GM20000 (cell line): Measurements from ENCODE around the gene HMCN2.

Source experiments
- DNase-seq: peaks from one replicate; pipeline ENCODE4 v3.0.0; 2012; ENCODE audit warnings: low spot score
- TF ChIP-seq, protein P1 (sequence below): IDR thresholded peaks from 2 replicates; pipeline ENCODE4 v1.5.1; 2012; ENCODE audit warnings: mild to moderate bottlenecking, control low read depth; ENCODE audit errors: extremely low read depth, missing control alignments

HMCN2 gene

DNA sequence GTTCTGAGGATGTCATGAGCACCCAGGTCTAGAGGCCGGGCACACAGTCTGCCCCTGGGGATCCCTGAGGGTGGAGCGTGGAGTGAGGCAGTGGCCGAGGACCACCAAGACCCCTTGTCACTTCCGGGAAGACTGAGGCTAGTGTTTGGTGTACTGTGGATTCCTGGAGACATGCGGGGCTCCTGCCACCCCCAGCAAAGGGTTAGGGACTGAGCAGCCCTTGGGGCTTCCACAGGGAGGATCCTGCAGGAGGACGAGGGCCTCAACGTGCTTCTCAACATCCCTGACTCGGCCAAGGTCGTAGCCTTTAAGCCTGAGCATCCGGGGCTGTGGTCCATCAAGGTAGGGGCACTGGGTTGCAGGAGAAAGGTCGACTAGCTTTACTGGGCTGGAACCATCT lies 29.9 kb downstream of the HMCN2 start:
- DNase-seq: no peak
- TF ChIP-seq, protein P1, sequence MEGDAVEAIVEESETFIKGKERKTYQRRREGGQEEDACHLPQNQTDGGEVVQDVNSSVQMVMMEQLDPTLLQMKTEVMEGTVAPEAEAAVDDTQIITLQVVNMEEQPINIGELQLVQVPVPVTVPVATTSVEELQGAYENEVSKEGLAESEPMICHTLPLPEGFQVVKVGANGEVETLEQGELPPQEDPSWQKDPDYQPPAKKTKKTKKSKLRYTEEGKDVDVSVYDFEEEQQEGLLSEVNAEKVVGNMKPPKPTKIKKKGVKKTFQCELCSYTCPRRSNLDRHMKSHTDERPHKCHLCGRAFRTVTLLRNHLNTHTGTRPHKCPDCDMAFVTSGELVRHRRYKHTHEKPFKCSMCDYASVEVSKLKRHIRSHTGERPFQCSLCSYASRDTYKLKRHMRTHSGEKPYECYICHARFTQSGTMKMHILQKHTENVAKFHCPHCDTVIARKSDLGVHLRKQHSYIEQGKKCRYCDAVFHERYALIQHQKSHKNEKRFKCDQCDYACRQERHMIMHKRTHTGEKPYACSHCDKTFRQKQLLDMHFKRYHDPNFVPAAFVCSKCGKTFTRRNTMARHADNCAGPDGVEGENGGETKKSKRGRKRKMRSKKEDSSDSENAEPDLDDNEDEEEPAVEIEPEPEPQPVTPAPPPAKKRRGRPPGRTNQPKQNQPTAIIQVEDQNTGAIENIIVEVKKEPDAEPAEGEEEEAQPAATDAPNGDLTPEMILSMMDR: no peak

DNA sequence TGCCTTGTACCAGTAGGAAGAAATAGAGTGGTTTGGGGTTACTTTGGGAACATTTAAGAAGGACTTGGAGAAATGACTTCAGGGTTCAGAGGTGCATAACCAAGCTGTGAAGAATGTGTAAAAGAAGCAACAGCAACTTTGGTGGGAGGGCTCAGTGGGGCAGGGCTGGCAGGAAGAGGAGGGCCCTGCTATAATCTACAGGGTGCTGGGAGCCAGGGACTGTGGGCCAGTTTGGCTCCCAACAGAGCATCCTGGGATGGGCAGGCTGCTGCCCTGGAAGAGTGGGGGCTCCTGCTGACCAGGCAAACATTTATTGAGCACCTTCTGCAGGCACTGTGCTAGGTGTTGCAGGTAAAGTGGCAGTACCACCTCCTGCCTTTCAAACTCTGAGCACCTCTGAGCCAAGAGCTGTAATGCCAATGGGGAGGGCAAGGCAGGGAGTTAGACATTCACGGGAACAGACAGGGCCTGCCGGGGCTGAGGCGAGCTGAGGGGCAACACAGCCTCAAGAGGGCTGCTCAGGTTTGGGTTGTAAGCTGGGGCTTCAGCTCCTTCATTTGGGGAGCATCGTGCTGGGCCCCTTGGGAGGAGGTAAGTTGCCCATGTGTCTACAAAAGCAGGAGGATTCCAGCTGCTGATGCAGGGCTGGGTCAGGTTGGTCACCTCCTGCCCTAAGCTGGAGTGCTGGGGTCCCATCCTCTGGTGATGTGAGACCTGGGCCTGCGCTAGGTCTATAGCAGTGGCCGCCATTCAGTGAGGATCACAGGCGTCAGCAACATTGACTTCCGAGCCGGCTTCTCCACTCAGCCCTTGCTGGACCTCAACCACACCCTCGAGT lies 30.6 kb downstream of the HMCN2 start:
- TF ChIP-seq, protein P1: no peak
- no peak for DNase-seq

DNA sequence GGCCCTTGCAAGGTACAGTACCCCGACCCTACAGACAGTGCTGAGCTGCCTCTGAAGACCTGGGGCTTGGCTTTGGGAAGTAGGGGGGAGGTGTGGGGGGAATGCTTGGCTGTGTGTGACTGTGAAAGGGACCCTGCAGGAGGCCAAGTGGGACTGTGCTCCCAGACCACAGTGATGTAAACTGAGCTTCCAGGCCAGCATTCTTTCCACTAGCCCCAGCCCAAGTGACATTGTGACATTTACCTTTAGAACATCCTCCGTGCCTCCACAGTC lies 31.2 kb downstream of the HMCN2 start:
- DNase-seq: no peak
- TF ChIP-seq, protein P1: no peak

DNA sequence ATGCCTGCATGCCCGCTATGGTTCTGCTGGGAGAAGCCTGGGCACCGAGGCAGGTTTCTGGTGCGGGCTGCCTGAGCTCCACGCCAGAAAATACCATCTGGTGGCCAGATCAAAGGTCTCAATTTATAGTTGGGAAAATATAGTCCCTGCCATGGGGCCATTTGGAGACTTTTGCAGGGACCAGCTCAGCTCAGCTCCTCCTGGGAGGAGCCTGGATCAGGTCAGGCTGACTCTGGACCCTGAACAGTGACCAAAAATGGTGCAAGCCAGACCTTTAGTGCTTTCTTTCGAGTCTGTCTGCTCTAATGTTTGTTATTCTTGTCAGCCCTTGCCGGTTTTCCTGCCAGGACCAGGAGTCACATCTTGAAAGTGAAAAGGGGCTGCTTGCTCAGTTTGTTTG lies 31.8 kb downstream of the HMCN2 start:
- TF ChIP-seq, protein P1: no peak
- DNase-seq: no peak

DNA sequence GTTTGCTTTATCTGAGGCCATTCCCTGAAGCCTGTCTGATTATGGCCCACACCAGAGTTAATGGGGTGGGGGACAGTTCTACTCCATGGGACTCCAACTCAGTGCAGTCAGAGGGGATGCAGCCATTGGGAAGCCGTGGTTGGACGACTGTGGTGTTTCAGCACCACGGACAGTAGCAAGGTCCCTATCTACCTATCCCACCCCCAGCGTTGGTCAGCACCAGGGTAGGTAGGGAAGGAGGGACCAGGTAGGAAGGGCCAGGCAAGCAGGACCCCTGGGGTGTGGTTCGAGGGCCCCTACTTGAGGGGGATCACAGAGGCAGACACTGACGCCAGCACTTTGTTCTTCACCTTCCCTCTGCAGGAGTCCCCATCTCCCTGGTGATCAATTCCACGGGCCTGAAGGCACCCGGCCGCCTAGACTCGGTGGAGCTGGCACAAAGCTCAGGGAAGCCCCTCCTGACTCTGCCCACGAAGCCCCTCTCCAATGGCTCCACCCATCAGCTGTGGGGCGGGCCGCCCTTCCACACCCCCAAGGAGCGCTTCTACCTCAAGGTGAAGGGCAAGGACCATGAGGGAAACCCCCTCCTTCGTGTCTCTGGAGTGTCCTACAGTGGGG lies 33.2 kb downstream of the HMCN2 start:
- TF ChIP-seq, protein P1: no peak
- no peak for DNase-seq

DNA sequence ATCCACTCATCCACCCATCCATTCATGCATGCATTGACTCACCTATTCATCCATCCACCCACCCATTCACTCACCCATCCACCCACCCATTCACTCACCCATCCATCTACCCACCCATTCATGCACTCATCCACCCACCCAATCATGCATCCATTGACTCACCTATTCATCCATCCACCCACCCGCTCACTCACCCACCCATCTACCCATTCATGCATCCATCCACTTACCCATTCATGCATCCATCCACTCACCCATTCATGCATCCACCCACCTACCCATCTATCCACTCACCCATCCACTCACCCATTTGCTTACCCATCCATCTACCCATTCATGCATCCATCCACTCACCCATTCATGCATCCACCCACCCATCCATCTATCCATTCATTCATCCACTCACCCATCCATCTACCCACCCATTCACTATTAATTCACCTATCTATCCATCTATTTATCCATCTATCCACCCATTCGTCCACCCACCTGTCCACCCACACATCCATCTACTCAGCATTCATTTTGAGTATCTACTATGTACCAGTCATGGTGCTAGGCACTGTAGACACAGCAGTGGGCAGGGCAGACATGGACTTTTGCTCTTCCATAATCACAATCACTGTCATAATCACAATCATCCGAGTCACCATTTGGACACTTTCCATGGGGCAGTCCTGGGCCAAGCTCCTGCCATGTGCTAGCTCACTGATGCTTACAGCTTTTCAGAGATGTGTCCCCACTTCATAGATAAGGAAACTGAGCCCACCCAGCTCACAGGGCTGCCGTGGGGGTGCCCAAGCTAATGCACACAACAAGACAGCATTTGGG lies 34.4 kb downstream of the HMCN2 start:
- no peak for DNase-seq
- TF ChIP-seq, protein P1: no peak

DNA sequence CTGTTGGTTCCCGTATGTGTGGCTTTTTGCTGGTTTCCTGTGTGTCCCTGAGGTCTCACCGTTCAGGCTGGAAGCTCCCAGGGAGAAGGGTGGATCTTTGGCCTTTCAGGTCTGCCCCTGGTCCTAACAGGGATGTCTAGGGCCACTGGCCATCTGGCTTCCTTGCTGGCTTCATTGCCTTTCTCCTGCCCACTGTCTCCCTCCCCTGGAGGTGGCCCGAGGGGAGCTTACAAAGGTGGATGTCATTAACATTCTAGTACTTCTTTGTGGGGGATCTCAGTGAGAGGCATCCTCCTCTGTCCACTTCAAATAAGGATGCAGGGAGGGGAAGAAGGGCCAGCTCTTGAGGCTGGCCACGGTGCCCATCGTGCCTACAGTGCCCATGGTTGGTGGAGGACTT lies 35.2 kb downstream of the HMCN2 start:
- TF ChIP-seq, protein P1: no peak
- DNase-seq: no peak
